Heart left ventricle (tissue), 16 donors: ENCODE measurements around the gene KLHL2. TPM values are rescaled to one million over a fixed set of nuclear protein-coding genes. Genes with fewer than 3 reads are reported as not detected.
A peak's percentile ranks its signal among the peaks of the same experiment; 100 is the strongest.
"Not testable (repeated sequence)": the region's sequence is repeated elsewhere in the genome, so short reads cannot be mapped to it uniquely, and the experiment has no call there.

Experiments
- ATAC-seq, 4 donors: fragments of 200-7000 bp; cut with Tn5 transposase; one replicate each; pipeline ENCODE4 v1.9.1; 2020 to 2022; ENCODE audit warnings: moderate library complexity in 4 of 4, mild to moderate bottlenecking in 3 of 4, moderate number of reproducible peaks in 1 of 4
- DNase-seq, 5 donors: peaks; one replicate each; pipeline ENCODE4 v3.0.0-alpha.2; 2020
- H3K27ac ChIP-seq, 12 donors: fragments of 200-600 bp; sonication (generic) in 4 of 12; one replicate each; pipeline versions ENCODE4 v1.5.0 to v1.8.0; 2016 to 2022; ENCODE audit warnings: mild to moderate bottlenecking in 2 of 12
- H3K27me3 ChIP-seq, 9 donors: fragments of 200-600 bp; sonication (generic) in 2 of 9; one replicate each; pipeline versions ENCODE4 v1.5.1 to v1.8.0; 2016 to 2022; ENCODE audit warnings: mild to moderate bottlenecking in 3 of 9
- H3K36me3 ChIP-seq, 9 donors: fragments of 200-600 bp; sonication (generic) in 2 of 9; one replicate each; pipeline versions ENCODE4 v1.5.0 to v1.8.0; 2018 to 2022; ENCODE audit warnings: mild to moderate bottlenecking in 2 of 9
- H3K4me1 ChIP-seq, 12 donors: fragments of 200-600 bp; sonication (generic) in 4 of 12; one replicate each; pipeline versions ENCODE4 v1.5.0 to v1.8.0; 2016 to 2022; ENCODE audit warnings: mild to moderate bottlenecking in 3 of 12
- H3K4me3 ChIP-seq, 12 donors: fragments of 200-600 bp; sonication (generic) in 4 of 12; one replicate each; pipeline versions ENCODE4 v1.5.0 to v1.8.0; 2017 to 2022; ENCODE audit warnings: mild to moderate bottlenecking in 9 of 12, moderate library complexity in 4 of 12
- H3K9me3 ChIP-seq, 12 donors: fragments of 200-600 bp; sonication (generic) in 4 of 12; one replicate each; pipeline versions ENCODE4 v1.5.0 to v1.8.0; 2016 to 2022; ENCODE audit warnings: mild to moderate bottlenecking in 1 of 12
- CTCF ChIP-seq, 12 donors: fragments of 200-600 bp; sonication (generic) in 4 of 12; IDR thresholded peaks; one replicate each; pipeline versions ENCODE4 v1.5.0 to v1.8.0; 2018 to 2022; ENCODE audit warnings: antibody characterized with exemption in 12 of 12, mild to moderate bottlenecking in 5 of 12
- POLR2A ChIP-seq, 2 donors: fragments of 450-650 bp; IDR thresholded peaks; one replicate each; pipeline ENCODE4 v1.6.1; 2017; ENCODE audit warnings: antibody characterized with exemption in 2 of 2, mild to moderate bottlenecking in 2 of 2, moderate library complexity in 2 of 2
- WGBS, 4 donors: extraction: QIAGEN DNeasy Blood & Tissue Kit in 2 of 4; methylation state at CpG; one replicate each; pipeline versions ENCODE4 v1.1.5 to v1.1.7; 2013 to 2018; 5-methylcytosine and 5-hydroxymethylcytosine counted together
- intact Hi-C, 10 donors: fragments of 100-400 bp; cut with DNase I; formaldehyde crosslinking; loops; one replicate each; pipeline versions ENCODE4 v1.11.1 to v1.14.2; 2022
- polyA plus RNA-seq, 2 donors: library from polyadenylated mRNA; stranded (reverse); fragments of 200-250 nt; gene quantifications; one replicate each; pipeline ENCODE4 v1.2.3, GENCODE V29; 2013
- total RNA-seq, 9 donors: library from RNA; depleted of rRNA in 2 of 9; stranded (reverse); fragments of >200 nt in 2 of 9; fragmentation: NEBNext Ultra II Directional in 3 of 9; extraction: Animal tissue kit (Norgen Biotek cat#: 25700) in 3 of 9; gene quantifications; one replicate each; pipeline versions ENCODE4 v1.1.0 to v1.2.4, GENCODE V29; 2016 to 2023
- donor health status: ischemic (EF 13 %, LVEDD 7.1; RV severe dilation, severe dysfunction).
- donor health status: healthy with polysubstance abuse.
- donor health status: DM: no; HTN: yes; CAD: no.
- donor health status: DM: no; HTN: no; CAD: no.
- donor health status: ischemic (EF 25% LVEDD 6.9; RV normal size, moderate dysfunction).
- donor health status: ischemic (EF 25% LVEDD 5.7; RV mildly dilated, moderate dysfunction).
- donor health status: healthy.
- donor health status: DM: yes; HTN: yes; CAD: no.
- donor health status: ischemic (EF 35%, LVEDD 5.7; RV mildly dilated, moderate dysfunction).
- donor health status: nonischemic (EF 11% LVEDD 7.7; RV severe dilation, severe dysfunction).
- donor health status: DM: yes; HTN: yes; CAD: no.
- donor health status: PGD.
- donor health status: ischemic (EF 29% LVEDD 5.4; RV normal size, mild dysfunction).
- donor health status: nonischemic (EF 23%, LVEDD 6.1; RV moderate dilation, normal function).

The KLHL2 gene
- total and polyA plus RNA-seq, 11 donors = 4.0 to 18.6 (median 10.8) TPM

GRCh38 chr4:165210566-165210965 lies 3.2 kb downstream of the KLHL2 start:
- DNase-seq = no peak
- Histone ChIP-seq H3K9me3 (no peaks in the 10 kb centered on the region), H3K27me3 (no peaks in the 10 kb centered on the region), H3K27ac (no peak overlapping the region), H3K4me3 (no peak overlapping the region), H3K36me3 (no peaks in the 10 kb centered on the region), H3K4me1 (peaks cover 0 to 61% (median 13%) of the 10 kb centered on the region in 12 donors)
- WGBS, 4 donors = 88 to 97% (median 94%) methylated on average over 1 of the region's 1 CpG
- no peak for ATAC-seq
- intact Hi-C loops = no loop called here
- TF ChIP-seq POLR2A (IDR thresholded peaks at IDR 0.05) (no peak), CTCF (IDR thresholded peaks at IDR 0.05) (no peak)

GRCh38 chr4:165212647-165213046 lies 5.3 kb downstream of the KLHL2 start:
- H3K27me3 ChIP-seq, H3K4me3 ChIP-seq, ATAC-seq, H3K27ac ChIP-seq, H3K9me3 ChIP-seq, intact Hi-C loops, H3K36me3 ChIP-seq, DNase-seq: not testable (repeated sequence)
- 87 to 93% (median 91%) methylated on average over 2 of the region's 2 CpGs for WGBS, 4 donors
- peaks cover 0 to 66% (median 9%) of the 10 kb centered on the region in 12 donors for H3K4me1 ChIP-seq

DNA sequence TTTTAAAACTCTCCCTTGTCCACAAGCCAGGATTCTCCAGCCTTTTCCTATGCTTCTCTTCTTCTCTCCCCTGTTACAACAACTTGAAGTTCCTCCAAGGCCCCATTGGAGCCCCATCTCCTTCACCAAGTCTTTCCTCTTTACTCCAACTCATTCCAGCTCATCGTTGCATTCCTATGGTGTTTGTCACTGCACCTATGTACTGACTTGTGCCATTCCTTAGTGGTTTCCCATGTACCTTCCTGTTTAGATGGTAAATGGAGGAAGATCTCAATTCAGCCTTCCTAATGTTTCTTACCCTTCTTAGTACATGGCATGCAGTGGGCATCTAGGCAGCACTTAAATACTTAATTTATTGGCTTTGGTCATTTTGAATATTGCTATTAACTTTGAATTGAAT lies 6.0 kb downstream of the KLHL2 start:
- intact Hi-C loops, H3K36me3 ChIP-seq, DNase-seq, ATAC-seq, H3K27me3 ChIP-seq, H3K27ac ChIP-seq, H3K9me3 ChIP-seq, H3K4me3 ChIP-seq: not testable (repeated sequence)
- H3K4me1 ChIP-seq = peaks cover 0 to 63% (median 6%) of the 10 kb centered on the region in 12 donors
- 95 to 97% (median 95%) methylated on average over 1 of the region's 1 CpG for WGBS, 4 donors

DNA sequence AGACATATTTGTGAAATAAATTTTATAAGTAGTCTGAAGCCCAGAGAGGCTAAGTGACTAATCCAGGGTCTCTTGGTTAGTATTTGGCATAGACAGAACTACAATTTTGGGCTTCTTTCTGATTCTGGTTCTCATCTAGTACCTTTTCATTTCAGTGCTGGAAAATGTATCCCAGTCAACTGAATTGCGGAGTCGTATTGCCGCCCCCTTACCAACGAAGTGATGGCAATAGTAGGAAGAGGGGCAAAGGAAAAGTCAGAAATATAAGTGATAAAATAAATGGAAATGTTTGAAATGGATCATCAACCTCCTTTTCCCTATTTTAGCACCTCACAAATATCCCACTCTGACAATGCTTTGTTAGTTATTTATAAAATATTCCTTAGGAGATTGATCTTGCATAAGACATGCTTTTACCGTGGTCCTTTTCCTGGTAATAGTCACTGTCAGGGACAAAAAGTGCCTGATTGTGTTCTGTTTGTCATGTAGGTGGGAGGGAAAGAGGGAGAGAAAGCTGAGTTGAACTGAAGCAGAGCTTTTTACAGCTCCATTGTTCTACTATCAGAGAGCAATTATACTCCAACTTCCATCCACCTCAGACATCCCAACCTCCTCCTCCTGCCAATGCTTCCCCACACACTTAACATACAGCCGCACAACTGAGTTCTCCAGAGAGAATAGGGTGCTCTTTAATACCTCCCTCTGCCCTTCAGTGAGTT lies 6.8 kb downstream of the KLHL2 start:
- H3K4me3 ChIP-seq, H3K36me3 ChIP-seq, H3K9me3 ChIP-seq, H3K27me3 ChIP-seq, ATAC-seq, H3K27ac ChIP-seq, intact Hi-C loops, DNase-seq: not testable (repeated sequence)
- whole genome bisulfite sequencing, 4 donors = 83 to 86% (median 84%) methylated on average over 6 of the region's 6 CpGs
- H3K4me1 ChIP-seq = peaks cover 0 to 55% (median 2%) of the 10 kb centered on the region in 12 donors

DNA sequence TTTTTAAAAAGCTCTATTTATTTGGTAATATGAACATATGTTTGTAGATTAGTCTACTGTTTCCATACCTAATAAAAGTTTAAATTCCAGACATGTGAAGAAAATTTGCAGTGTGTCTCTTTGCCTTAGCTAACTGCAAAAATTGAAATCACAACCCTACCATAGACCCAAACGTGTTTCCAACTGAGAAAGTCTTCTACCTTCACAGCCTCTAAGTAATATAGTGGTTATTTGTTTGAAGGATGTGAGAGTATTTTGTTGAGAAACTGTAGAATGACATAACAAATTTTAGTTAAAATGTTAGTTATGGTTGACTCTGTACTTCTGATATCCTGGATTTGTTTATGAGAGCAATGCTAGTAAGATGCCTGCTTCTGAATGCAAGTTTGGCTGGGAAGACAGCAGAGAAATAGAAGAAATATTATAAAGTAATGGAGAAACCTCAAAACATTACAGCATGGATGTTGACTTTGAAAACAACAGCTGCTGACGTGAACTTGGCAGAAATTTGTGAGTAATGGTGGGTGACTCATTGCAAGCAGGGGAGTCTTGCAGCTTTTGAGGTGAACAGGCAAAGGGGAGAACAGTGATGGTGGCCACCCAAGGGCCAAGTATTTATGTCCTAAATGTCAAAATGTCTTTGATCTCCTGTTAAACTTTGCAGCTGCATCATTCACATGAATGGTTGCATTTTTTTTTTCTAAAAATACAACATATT lies 7.8 kb downstream of the KLHL2 start:
- H3K4me3 ChIP-seq, H3K36me3 ChIP-seq, H3K27me3 ChIP-seq, H3K9me3 ChIP-seq, H3K27ac ChIP-seq, intact Hi-C loops: not testable (repeated sequence)
- peaks cover 0 to 45% (median 2%) of the 10 kb centered on the region in 12 donors for H3K4me1 ChIP-seq
- peak in 1 of 5 donors; percentile 30 for DNase-seq
- ATAC-seq = peak in 3 of 4 donors; percentile 28 to 67 (median 53)
- 66 to 73% (median 69%) methylated on average over 2 of the region's 2 CpGs for WGBS, 4 donors

DNA sequence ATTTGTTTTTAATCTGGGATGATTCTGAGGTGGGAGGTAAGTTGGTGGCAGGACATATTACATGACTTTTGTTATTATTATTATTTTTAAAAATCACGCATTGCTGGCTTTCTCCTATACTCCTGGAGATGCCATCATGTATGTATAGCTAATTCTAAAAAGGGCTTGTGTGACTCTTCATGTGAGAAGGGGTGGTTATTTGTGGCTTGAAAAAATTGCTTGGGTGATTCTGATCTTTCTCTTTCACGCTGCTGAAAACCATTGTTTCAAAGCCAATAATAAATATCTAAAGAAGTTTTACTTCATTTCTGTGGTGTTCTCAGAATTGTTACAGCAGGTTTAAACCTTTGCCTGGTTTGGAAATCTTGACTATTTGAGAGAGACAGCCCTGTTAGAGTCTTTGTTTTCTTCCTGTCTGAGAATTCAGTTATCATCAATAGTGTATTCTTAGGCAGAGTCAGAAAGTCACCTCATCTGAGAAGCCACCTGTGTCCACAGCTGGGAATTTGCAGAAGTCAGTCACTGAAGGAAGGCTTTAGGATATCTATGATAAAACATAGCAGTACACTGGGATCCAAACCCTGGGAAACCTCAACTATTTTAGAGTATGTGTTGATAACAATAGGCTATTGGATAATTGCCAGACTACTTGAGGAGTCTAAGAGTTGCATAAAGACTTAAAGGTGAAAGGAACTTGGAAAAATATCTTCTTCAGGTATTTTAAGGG lies 8.6 kb downstream of the KLHL2 start:
- DNase-seq, H3K9me3 ChIP-seq, ATAC-seq, H3K4me3 ChIP-seq, H3K27me3 ChIP-seq, intact Hi-C loops, H3K27ac ChIP-seq, H3K36me3 ChIP-seq: not testable (repeated sequence)
- H3K4me1 ChIP-seq = peaks cover 0 to 41% (median 2%) of the 10 kb centered on the region in 12 donors
- 74 to 82% (median 75%) methylated on average over 2 of the region's 2 CpGs for WGBS, 4 donors
